Mesendoderm (in vitro differentiated cells): Measurements from ENCODE around the gene TM4SF5.

Experiments
- DNase-seq: peaks from one replicate; pipeline ENCODE4 v3.0.0; 2013
- H2AK5ac ChIP-seq: 2 replicates; pipeline ENCODE4 v1.6.1; 2013; ENCODE audit warnings: low read length, inconsistent platforms
- H2BK120ac ChIP-seq: 2 replicates; pipeline ENCODE4 v1.6.1; 2013; ENCODE audit warnings: low read depth, mild to moderate bottlenecking, low read length, moderate library complexity, mixed read lengths
- H2BK15ac ChIP-seq: replicated peaks from 2 replicates; pipeline ENCODE4 v1.6.1; 2013; ENCODE audit warnings: low read depth, mild to moderate bottlenecking, moderate library complexity
- H2BK5ac ChIP-seq: 2 replicates; pipeline ENCODE4 v1.6.1; 2013; ENCODE audit warnings: low read length, inconsistent platforms
- H3K18ac ChIP-seq: 2 replicates; pipeline ENCODE4 v1.6.1; 2013; ENCODE audit warnings: mild to moderate bottlenecking, low read length, mixed read lengths
- H3K23ac ChIP-seq: one replicate; pipeline ENCODE4 v1.6.1; 2013; ENCODE audit warnings: low read length
- H3K27ac ChIP-seq: 2 replicates; pipeline ENCODE4 v1.5.1; 2013; ENCODE audit warnings: low read depth, mild to moderate bottlenecking, inconsistent platforms, low read length, moderate library complexity
- H3K27me3 ChIP-seq: 2 replicates; pipeline ENCODE4 v1.6.1; 2013; ENCODE audit warnings: low read length, control low read depth, mild to moderate bottlenecking, inconsistent platforms; ENCODE audit not compliant: insufficient read depth, poor library complexity
- H3K36me3 ChIP-seq: 2 replicates; pipeline ENCODE4 v1.6.1; 2013; ENCODE audit warnings: low read length, inconsistent platforms; ENCODE audit not compliant: control insufficient read depth, insufficient read depth
- H3K4ac ChIP-seq: one replicate; pipeline ENCODE4 v1.6.1; 2013; ENCODE audit warnings: low read depth, mild to moderate bottlenecking, low read length, moderate library complexity
- H3K4me1 ChIP-seq: 2 replicates; pipeline ENCODE4 v1.6.1; 2013; ENCODE audit warnings: low read depth, low read length, inconsistent platforms; ENCODE audit not compliant: control insufficient read depth
- H3K4me2 ChIP-seq: 2 replicates; pipeline ENCODE4 v1.6.1; 2013; ENCODE audit warnings: low read length
- H3K4me3 ChIP-seq: 2 replicates; pipeline ENCODE4 v1.5.1; 2013; ENCODE audit warnings: mild to moderate bottlenecking, low read length
- H3K56ac ChIP-seq: one replicate; pipeline ENCODE4 v1.6.1; 2013; ENCODE audit warnings: low read length
- H3K79me1 ChIP-seq: 2 replicates; pipeline ENCODE4 v1.6.1; 2013; ENCODE audit warnings: low read length, inconsistent platforms
- H3K79me2 ChIP-seq: 2 replicates; pipeline ENCODE4 v1.6.1; 2013; ENCODE audit warnings: mild to moderate bottlenecking, low read length; ENCODE audit not compliant: control insufficient read depth, insufficient read depth
- H3K9ac ChIP-seq: 2 replicates; pipeline ENCODE4 v1.6.1; 2013; ENCODE audit warnings: low read length, inconsistent platforms
- H4K5ac ChIP-seq: one replicate; pipeline ENCODE4 v1.6.1; 2013; ENCODE audit warnings: low read length
- H4K8ac ChIP-seq: one replicate; pipeline ENCODE4 v1.6.1; 2013; ENCODE audit warnings: low read depth, mild to moderate bottlenecking, control low read depth, low read length, moderate library complexity
- WGBS: extraction: QIAGEN DNeasy Blood & Tissue Kit; methylation state at CpG from one replicate; pipeline ENCODE4 v1.1.7; 2013; ENCODE audit warnings: low lambda C conversion rate, missing lambda C conversion rate; ENCODE audit not compliant: insufficient coverage; ENCODE audit errors: extremely low coverage; 5-methylcytosine and 5-hydroxymethylcytosine counted together

TM4SF5 gene

DNA sequence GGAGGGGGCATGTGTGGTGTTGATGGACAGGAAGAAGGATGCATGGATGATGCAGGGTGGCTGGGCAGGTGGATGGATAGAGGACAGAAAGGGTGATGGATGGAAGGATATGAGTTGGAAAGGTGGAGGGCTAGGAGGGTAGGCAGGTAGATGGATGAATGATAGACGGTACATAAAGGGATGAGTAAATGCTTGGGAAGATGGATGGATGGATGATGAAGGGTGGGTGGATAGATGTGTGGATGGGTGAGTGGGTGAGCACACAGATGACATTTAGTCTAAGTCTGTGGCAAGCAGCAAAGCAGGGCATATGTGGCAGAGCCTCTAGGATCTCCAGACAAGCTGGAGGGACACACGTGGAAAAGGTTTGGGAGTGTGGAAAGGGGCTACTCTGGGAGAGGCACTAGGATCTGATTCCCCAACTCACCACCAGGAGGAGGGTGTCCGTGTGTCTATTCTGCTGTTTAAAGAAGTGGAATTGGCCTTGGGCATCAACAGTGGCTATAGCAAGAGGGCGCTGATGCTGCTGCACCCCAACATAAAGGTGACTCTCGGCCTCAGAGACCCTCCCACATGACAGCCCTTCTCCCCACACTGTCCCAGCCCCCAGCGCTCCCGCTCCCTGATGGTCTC, 43.5 kb downstream of the TM4SF5 start:
- H3K4me1 ChIP-seq = no peaks in the 10 kb centered on the region
- no peak overlapping the region for H3K9ac ChIP-seq
- H3K79me1 ChIP-seq = no peaks in the 10 kb centered on the region
- H3K23ac ChIP-seq = peak overlapping the region; percentile 45
- no peak overlapping the region for H3K4me2 ChIP-seq
- H4K5ac ChIP-seq = no peak overlapping the region
- no peak overlapping the region for H3K56ac ChIP-seq
- no peak overlapping the region for H3K4ac ChIP-seq
- 100% methylated on average over 1 of the region's 7 CpGs for WGBS
- H3K36me3 ChIP-seq = peaks cover 5% of the 10 kb centered on the region
- peak; percentile 31 for DNase-seq
- H4K8ac ChIP-seq = no peak overlapping the region
- no peaks in the 10 kb centered on the region for H3K79me2 ChIP-seq
- H3K18ac ChIP-seq = no peak overlapping the region
- H2AK5ac ChIP-seq = no peak overlapping the region
- no peak overlapping the region for H2BK5ac ChIP-seq
- no peak overlapping the region for H3K4me3 ChIP-seq
- H2BK15ac ChIP-seq = no peak overlapping the region
- H3K27me3 ChIP-seq = no peaks in the 10 kb centered on the region
- no peak overlapping the region for H3K27ac ChIP-seq
- H2BK120ac ChIP-seq = no peak overlapping the region

DNA sequence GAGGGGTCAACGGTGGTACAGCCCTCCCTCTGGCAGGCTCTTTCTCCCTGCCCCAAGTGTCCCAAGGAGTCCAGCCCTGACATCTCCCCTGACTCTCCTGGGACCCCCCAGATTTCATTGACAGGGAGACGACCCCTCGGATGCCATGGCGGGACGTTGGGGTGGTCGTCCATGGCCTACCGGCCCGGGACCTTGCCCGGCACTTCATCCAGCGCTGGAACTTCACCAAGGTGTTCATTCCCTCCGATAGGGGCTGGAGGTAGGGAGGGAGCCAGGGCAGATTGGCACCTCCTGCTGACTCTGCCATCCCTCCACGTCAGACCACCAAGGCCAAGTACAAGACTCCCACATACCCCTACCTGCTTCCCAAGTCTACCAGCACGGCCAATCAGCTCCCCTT, 45.1 kb downstream of the TM4SF5 start:
- no CpG with 5 or more reads among the region's 13 CpGs for WGBS
- peaks cover 5% of the 10 kb centered on the region for H3K36me3 ChIP-seq

DNA sequence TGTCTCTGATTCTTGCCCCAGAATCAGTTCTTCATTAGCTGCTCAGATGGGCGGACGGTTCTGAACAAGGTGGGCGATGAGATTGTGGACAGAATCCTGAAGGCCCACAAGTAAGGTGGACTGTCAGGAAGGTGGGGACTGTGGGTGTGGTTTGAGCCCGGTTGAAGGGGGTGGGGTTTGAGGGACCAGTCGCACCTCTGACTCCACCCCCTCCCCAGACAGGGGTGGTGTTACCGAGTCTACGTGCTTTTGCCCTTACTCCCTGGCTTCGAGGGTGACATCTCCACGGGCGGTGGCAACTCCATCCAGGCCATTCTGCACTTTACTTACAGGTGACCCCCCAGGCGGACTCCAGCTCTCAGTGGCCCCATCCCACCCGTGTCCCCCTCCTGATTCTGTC, 46.6 kb downstream of the TM4SF5 start:
- Histone ChIP-seq H3K4me1 (no peaks in the 10 kb centered on the region), H3K4me2 (no peak overlapping the region)

More for the DNA sequence above, 45.1 kb downstream of the TM4SF5 start:
- no peak overlapping the region for H3K4ac ChIP-seq
- H2BK5ac ChIP-seq = no peak overlapping the region
- H3K9ac ChIP-seq = no peak overlapping the region
- no peak overlapping the region for H3K56ac ChIP-seq
- H2BK120ac ChIP-seq = no peak overlapping the region
- DNase-seq = no peak
- H3K4me1 ChIP-seq = no peaks in the 10 kb centered on the region
- H2BK15ac ChIP-seq = no peak overlapping the region
- H3K18ac ChIP-seq = no peak overlapping the region
- H3K23ac ChIP-seq = no peak overlapping the region
- H3K4me2 ChIP-seq = no peak overlapping the region
- no peaks in the 10 kb centered on the region for H3K79me1 ChIP-seq
- H4K5ac ChIP-seq = no peak overlapping the region
- H3K4me3 ChIP-seq = no peak overlapping the region
- no peaks in the 10 kb centered on the region for H3K79me2 ChIP-seq
- H2AK5ac ChIP-seq = no peak overlapping the region
- H4K8ac ChIP-seq = no peak overlapping the region
- H3K27ac ChIP-seq = no peak overlapping the region
- H3K27me3 ChIP-seq = no peaks in the 10 kb centered on the region

GRCh38 chr17:4822835-4823234, 51.1 kb downstream of the TM4SF5 start:
- Histone ChIP-seq H3K23ac (no peak overlapping the region), H3K56ac (no peak overlapping the region), H2BK5ac (no peak overlapping the region), H3K9ac (no peak overlapping the region), H2AK5ac (no peak overlapping the region), H2BK15ac (no peak overlapping the region), H3K4me2 (no peak overlapping the region), H3K4ac (no peak overlapping the region), H3K18ac (no peak overlapping the region), H3K27ac (no peak overlapping the region), H4K5ac (no peak overlapping the region), H3K36me3 (no peaks in the 10 kb centered on the region), H3K79me1 (no peaks in the 10 kb centered on the region), H4K8ac (no peak overlapping the region), H2BK120ac (no peak overlapping the region), H3K4me3 (no peak overlapping the region), H3K79me2 (no peaks in the 10 kb centered on the region), H3K27me3 (no peaks in the 10 kb centered on the region), H3K4me1 (no peaks in the 10 kb centered on the region)
- no peak for DNase-seq
- WGBS = no CpG with 5 or more reads among the region's 3 CpGs

More for the DNA sequence above, 46.6 kb downstream of the TM4SF5 start:
- H4K5ac ChIP-seq = no peak overlapping the region
- H3K9ac ChIP-seq = no peak overlapping the region
- no peaks in the 10 kb centered on the region for H3K79me2 ChIP-seq
- WGBS = no CpG with 5 or more reads among the region's 12 CpGs
- no peak overlapping the region for H2BK120ac ChIP-seq
- no peak overlapping the region for H2BK15ac ChIP-seq
- no peak overlapping the region for H3K27ac ChIP-seq
- peaks cover 5% of the 10 kb centered on the region for H3K36me3 ChIP-seq
- no peak overlapping the region for H3K56ac ChIP-seq
- no peak for DNase-seq
- H4K8ac ChIP-seq = no peak overlapping the region
- no peak overlapping the region for H2AK5ac ChIP-seq
- H3K79me1 ChIP-seq = no peaks in the 10 kb centered on the region
- no peak overlapping the region for H3K23ac ChIP-seq
- H3K4me3 ChIP-seq = no peak overlapping the region
- H3K18ac ChIP-seq = no peak overlapping the region
- H3K4ac ChIP-seq = no peak overlapping the region
- no peaks in the 10 kb centered on the region for H3K27me3 ChIP-seq
- H2BK5ac ChIP-seq = no peak overlapping the region

- Histone ChIP-seq H2BK5ac (no peak overlapping the region), H3K23ac (no peak overlapping the region), H3K56ac (no peak overlapping the region), H3K9ac (no peak overlapping the region), H3K4me3 (no peak overlapping the region), H2BK120ac (no peak overlapping the region), H3K18ac (no peak overlapping the region), H3K27ac (no peak overlapping the region), H3K4me1 (no peaks in the 10 kb centered on the region), H2AK5ac (no peak overlapping the region), H3K36me3 (no peaks in the 10 kb centered on the region), H3K79me2 (no peaks in the 10 kb centered on the region), H4K5ac (no peak overlapping the region), H3K4ac (no peak overlapping the region), H4K8ac (no peak overlapping the region), H2BK15ac (no peak overlapping the region), H3K27me3 (no peaks in the 10 kb centered on the region), H3K4me2 (no peak overlapping the region), H3K79me1 (no peaks in the 10 kb centered on the region)
- no CpG with 5 or more reads among the region's 12 CpGs for WGBS
- no peak for DNase-seq
Observed at GRCh38 chr17:4823373-4824089, 51.8 kb downstream of the TM4SF5 start.
